Stimulated activated CD4-positive, alpha-beta T cell treated with anti-CD3 and anti-CD28 coated beads, Interleukin-1b, Interleukin-23, amount 100 ng/mL, for 4 hours (primary cell): ENCODE results near the gene PTGES.
"Not testable (repeated sequence)": the region's sequence is repeated elsewhere in the genome, so short reads cannot be mapped to it uniquely, and the experiment has no call there.

Experiments
- DNase-seq, 2 donors: peaks; one replicate each; pipeline ENCODE4 v3.0.0-alpha.2; 2020; ENCODE audit warnings: low read depth in 2 of 2

PTGES gene

GRCh38 chr9:129770741-129771140, 17.9 kb upstream of the PTGES start:
- DNase-seq: no peak

DNA sequence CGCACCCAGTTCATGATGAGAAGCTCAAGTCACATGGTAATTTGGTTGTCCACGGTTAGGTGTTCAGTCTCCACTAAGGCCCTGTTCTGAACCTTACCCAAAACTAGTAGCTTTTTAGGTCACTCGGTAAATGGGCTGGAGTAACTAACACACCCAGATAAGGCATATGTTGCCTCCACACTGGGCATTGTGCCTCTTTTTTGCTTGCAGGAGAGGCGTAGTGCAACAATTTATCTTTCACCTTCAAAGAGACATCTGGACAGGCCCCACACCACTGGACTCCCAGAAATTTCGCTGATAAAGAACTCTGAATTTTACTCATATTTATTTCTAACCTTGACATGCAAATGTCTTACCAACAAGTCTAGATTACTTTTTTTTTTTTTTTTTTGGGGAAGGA, 16.8 kb upstream of the PTGES start:
- DNase-seq: no peak

DNA sequence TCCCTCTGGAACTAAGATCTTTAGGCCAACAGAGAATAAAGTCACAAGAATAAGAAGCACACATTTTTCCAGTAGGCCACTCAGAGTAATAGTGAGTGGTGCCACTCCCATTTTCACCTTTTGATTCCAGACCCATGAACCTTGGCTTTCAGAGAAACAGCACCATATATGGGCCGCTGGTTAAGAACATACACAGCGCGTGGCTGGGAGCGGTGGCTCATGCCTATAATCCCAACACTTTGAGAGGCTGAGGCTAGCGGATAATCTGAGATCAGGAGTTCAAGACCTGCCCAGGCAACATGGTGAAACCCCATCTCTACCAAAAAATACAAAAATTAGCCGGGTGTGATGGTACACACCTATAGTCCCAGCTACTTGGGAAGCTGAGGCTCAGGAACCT, 15.6 kb upstream of the PTGES start:
- no peak for DNase-seq

DNA sequence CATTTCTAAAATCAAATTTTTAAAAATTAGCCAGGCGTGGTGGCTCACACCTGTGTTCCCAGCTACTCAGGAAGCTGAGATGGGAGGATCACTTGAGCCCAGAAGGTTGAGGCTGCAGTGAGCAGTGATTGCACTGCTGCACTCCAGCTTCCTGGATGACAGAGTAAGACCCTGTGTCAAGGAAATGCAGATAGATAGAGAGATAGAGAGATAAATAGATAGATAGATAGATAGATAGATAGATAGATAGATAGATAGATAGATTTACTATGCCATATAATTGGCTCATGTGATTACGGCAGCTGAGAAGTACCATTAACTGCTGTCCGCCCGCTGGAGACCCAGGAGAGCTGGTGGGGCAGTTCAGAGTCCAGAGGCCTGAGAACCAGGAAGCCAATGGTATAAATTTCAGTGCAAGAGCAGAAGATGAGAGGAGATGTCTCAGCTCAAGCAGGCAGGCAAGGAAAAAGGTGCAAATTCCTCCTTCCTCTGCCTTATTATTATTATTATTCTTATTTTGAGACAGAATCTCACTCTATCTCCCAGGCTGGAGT, 13.0 kb upstream of the PTGES start:
- no peak for DNase-seq

DNA sequence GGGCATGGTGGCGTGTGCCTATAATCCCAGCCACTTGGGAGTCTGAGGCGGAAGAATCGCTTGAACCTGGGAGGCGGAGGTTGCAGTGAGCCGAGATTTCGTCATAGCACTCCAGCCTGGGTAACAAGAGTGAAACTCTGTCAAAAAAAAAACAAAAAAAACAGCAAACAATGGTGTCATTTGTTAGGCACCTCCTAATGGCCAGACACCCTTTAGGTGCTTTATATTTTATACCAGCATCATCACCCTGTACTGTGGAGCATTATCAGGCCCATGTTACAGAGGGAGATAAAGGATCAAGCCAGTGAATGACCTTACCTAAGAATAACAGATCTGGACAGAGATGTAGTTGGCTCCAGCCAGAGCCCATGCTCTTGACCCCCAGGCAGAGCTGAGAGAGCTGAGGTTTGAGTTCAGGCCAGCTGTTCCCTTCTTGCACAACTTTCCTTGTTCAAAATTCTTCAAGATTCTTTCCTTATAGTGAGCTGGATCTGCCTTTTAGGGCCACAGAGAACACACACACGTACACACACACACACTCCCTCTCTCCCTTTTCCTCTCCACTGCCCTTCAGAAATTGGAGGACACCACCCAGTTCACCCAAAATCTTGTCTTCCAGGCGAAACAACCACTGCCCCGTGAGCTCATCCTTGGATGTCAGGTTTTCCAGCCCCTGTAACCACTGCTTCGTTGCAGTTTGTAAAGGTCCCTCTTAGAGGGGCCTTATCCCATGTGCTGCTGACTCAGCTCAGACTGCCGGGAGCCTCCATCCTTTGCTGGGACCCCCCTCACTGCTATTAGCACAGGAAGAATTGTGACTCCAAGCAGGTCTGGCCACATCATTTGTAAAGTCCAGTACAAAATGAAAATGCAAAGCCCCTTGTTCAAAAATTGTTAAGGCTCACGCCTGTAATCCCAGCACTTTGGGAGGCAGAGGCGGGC, 10.4 kb upstream of the PTGES start:
- DNase-seq: no peak

GRCh38 chr9:129762370-129762984, 9.6 kb upstream of the PTGES start:
- not testable (repeated sequence) for DNase-seq

- no peak for DNase-seq
Observed at GRCh38 chr9:129761901-129762369, 9.1 kb upstream of the PTGES start.

GRCh38 chr9:129761293-129761900, 8.6 kb upstream of the PTGES start:
- DNase-seq: no peak

DNA sequence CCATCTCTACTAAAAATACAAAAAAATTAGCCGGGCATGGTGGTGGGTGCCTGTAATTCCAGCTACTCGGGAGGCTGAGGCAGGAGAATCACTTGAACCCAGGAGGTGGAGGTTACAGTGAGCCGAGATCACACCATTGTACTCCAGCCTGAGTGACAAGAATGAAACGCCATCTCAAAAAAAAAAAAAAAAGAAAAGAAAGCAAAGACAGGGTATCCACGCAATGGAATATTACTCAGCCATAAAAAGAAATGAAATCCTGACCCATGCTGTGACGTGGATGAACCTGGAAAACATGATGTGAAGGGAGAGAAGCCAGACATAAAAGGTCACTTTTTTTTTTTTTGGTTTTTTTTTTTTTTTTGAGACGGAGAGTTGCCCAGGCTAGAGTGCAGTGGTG, 7.9 kb upstream of the PTGES start:
- DNase-seq: not testable (repeated sequence)

- no peak for DNase-seq
Observed at GRCh38 chr9:129759804-129760502, 7.1 kb upstream of the PTGES start.

- no peak for DNase-seq
Observed at GRCh38 chr9:129759319-129759718, 6.5 kb upstream of the PTGES start.

- DNase-seq: no peak
Observed at GRCh38 chr9:129757045-129757444, 4.2 kb upstream of the PTGES start.

DNA sequence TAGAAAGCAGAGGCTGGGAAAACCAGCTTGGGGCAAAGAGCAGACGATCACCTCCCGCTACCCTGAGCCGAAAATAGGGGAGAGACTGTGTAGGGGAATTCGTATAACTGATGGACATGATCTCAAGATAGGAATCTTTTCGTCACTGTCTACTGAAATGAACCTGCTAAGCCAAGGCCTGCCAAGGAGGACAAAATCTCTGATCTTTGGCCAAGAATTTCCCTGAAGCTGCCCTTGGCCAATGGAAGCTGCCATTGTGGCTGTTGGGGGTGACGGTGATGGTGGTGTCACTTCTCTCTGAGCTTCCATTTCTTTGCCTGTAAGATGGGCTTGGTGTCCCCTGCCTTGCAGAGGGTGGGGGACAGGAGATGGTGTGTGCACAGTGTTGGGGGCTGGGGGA, 3.3 kb upstream of the PTGES start:
- DNase-seq: no peak

DNA sequence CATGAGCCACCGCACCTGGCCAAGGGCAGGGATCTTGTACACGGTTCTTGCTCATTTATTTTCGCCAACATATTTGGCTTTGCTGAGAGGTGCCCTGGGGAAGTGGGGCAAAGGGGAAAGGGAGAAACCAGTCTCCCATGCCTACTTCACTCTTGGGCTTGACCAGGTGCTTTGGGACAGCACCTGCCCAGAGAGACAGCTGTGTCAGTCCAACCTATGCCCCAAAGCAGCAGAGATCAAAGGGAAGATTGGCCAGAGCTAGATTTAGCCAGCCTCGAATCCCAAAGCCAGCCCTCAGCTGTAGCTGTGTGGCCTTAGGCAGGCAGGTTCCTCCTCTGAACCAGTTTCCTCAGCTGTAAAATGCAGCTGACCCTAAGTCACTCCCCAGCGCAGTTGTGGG, 2.3 kb upstream of the PTGES start:
- no peak for DNase-seq

GRCh38 chr9:129751841-129752801, 721 bp downstream of the PTGES start:
- DNase-seq: no peak

DNA sequence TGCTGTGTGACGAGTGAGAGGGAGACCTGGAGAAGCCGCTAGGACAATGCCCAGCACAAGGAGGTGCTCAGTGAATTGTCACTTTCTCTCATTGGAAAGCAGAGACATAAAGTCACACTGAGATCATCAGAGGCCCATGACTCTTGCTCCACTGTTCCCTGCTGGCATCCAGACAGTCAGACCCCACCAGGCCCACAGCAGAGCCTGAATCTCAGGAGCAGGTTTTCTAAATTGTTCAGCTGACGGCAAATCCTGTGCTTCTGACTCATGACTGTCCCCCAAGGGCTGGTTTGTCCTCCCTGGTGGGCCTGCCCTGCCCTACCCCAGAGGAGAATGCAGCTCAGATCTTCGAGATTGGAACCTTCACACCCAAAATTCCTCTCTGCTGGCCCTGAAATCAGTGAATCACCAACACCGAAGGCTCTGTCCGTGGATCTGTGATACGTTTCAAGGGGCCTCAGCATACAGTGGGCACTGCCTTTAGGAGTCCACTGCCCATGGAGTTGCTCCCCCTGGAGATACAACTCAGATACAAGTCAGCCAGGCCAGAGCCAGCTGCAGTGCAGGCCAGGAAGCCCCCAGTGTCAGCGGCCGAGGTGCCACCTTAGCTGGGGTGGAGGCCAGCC, 2.7 kb downstream of the PTGES start:
- no peak for DNase-seq

GRCh38 chr9:129749575-129749974, 3.3 kb downstream of the PTGES start:
- no peak for DNase-seq

GRCh38 chr9:129749052-129749451, 3.8 kb downstream of the PTGES start:
- not testable (repeated sequence) for DNase-seq

DNA sequence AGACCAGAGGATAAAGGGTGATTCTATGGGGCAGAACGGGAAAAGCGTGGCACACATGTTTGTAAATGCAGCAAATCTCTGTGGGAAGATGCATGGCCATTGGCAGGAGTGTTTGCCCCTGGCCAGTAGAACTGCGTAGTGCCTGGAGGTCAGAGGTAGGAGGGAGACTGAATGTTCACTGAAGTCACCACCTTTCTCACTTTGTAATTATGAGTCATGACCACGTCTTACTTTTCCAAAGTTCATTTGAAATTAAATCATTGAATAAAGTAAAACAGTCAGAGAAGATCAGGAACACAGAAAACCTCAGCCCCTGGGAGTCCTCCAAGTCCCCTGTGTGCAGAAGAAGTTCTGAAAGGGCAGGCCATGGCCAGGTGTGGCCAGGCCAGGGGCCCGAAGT, 4.6 kb downstream of the PTGES start:
- DNase-seq: no peak
